ENCODE measurements around the gene TREX2.

The TREX2 gene

GRCh38 chrX:153445856-153446635, at the start of gene TREX2:
TSS of gene TREX2 (minus strand) at chrX:153446056. CDS start at chrX:153445430, 626 bp downstream.
- DNase-seq, result no peak

GRCh38 chrX:153495362-153495751, 49.5 kb upstream of the TREX2 start:
- DNase-seq, result no peak

GRCh38 chrX:153494541-153495361, 48.9 kb upstream of the TREX2 start, which contains the start of gene BGN:
TSS of gene BGN (plus strand) at chrX:153494980. CDS start at chrX:153504632, 9,652 bp downstream.
- no peak for DNase-seq

GRCh38 chrX:153494061-153494460, 48.2 kb upstream of the TREX2 start:
- DNase-seq, result no peak

- no peak for DNase-seq
These were observed 47.2 kb upstream of the TREX2 start for GRCh38 chrX:153493085-153493484.

- no peak for DNase-seq
These were observed 46.7 kb upstream of the TREX2 start for GRCh38 chrX:153492543-153492942.

GRCh38 chrX:153491918-153492317, 46.1 kb upstream of the TREX2 start:
- no peak for DNase-seq

GRCh38 chrX:153491351-153491914, 45.6 kb upstream of the TREX2 start:
- DNase-seq, result no peak

GRCh38 chrX:153490217-153490930, 44.5 kb upstream of the TREX2 start:
- no peak for DNase-seq

- no peak for DNase-seq
These were observed 42.5 kb upstream of the TREX2 start for GRCh38 chrX:153488231-153488914.

- DNase-seq, result no peak
These were observed 41.8 kb upstream of the TREX2 start for GRCh38 chrX:153487590-153488071.

GRCh38 chrX:153486171-153486570, 40.3 kb upstream of the TREX2 start:
- DNase-seq, result no peak

GRCh38 chrX:153485396-153486080, 39.7 kb upstream of the TREX2 start:
- no peak for DNase-seq

- no peak for DNase-seq
These were observed 36.6 kb upstream of the TREX2 start for GRCh38 chrX:153482376-153483015.

- no peak for DNase-seq
These were observed 35.2 kb upstream of the TREX2 start for GRCh38 chrX:153481043-153481442.

- no peak for DNase-seq
These were observed 32.9 kb upstream of the TREX2 start for GRCh38 chrX:153478746-153479145.

- no peak for DNase-seq
These were observed 32.0 kb upstream of the TREX2 start for GRCh38 chrX:153477901-153478300.

- no peak for DNase-seq
These were observed 31.6 kb upstream of the TREX2 start for GRCh38 chrX:153477364-153477857.

- DNase-seq, result no peak
These were observed 31.0 kb upstream of the TREX2 start for GRCh38 chrX:153476666-153477363.

GRCh38 chrX:153475751-153476281, 30.0 kb upstream of the TREX2 start:
- no peak for DNase-seq
